HCT116 (cell line): ENCODE results near the gene SUGCT. TPM values are rescaled to one million over a fixed set of nuclear protein-coding genes. Genes with fewer than 3 reads are reported as not detected.

Experiments used
- ATAC-seq: fragments of 200-7000 bp; cut with Tn5 transposase; 2 replicates; pipeline ENCODE4 v1.9.1; 2020; ENCODE audit warnings: mild to moderate bottlenecking, moderate library complexity
- BruUV-seq: library from RNA; stranded (reverse); fragments of 400-500 nt; replicated peaks from 2 replicates; lab custom pipeline; 2021; lab: Mats Ljungman, UMichigan
- CTCF ChIA-PET: fragments of 300-600 bp; sonication (Branson Sonifier 250); formaldehyde crosslinking; loops from one replicate; lab custom pipeline; 2021; ENCODE audit warnings: antibody characterized with exemption; lab: Charles Lee
- POLR2A ChIA-PET: fragments of 300-600, 350-600 bp; sonication (Branson Sonifier 250); formaldehyde crosslinking; loops from one replicate; lab custom pipeline; 2021; ENCODE audit warnings: antibody characterized with exemption; lab: Charles Lee
- RAD21 ChIA-PET, 2 experiments: fragments of 300-600 bp; sonication (Branson Sonifier 250); formaldehyde crosslinking; loops; one replicate each; lab custom pipeline; 2023; ENCODE audit warnings: low total read pairs in 2 of 2; ENCODE audit not compliant: uncharacterized antibody in 2 of 2, unreplicated experiment in 2 of 2, low non-redundant PET in 1 of 2; lab: Charles Lee
- DNase-seq: peaks from one replicate; pipeline ENCODE4 v3.0.0-alpha.2; 2010; ENCODE audit warnings: low read depth, low spot score
- H2AFZ ChIP-seq: fragments of 200-600 bp; shearing (Covaris generic), sonication (generic); 2 replicates; pipeline ENCODE4 v1.6.1; 2017; ENCODE audit warnings: low read depth, mixed run types, mixed read lengths, antibody characterized with exemption, low read length; ENCODE audit not compliant: poor library complexity, severe bottlenecking
- H3K27ac ChIP-seq: 2 replicates; pipeline ENCODE4 v1.5.1; 2012; ENCODE audit warnings: low read depth, low read length
- H3K27me3 ChIP-seq: fragments of 200-600 bp; sonication (generic); 2 replicates; pipeline ENCODE4 v1.6.1; 2016; ENCODE audit warnings: mixed run types, low read length, mixed read lengths; ENCODE audit not compliant: insufficient read depth
- H3K36me3 ChIP-seq, 2 experiments: fragments of 200-500 bp in 1 of 2; fragments of 200-600 bp in 1 of 2; sonication (Bioruptor generic) in 1 of 2; sonication (generic) in 1 of 2; 2 replicates each; pipeline versions ENCODE4 v1.5.1 to v1.6.1; 2014 to 2016; ENCODE audit warnings: low read length in 2 of 2, inconsistent platforms in 1 of 2, mixed read lengths in 1 of 2, mixed run types in 1 of 2; ENCODE audit not compliant: insufficient read depth in 2 of 2, control insufficient read depth in 1 of 2
- H3K4me1 ChIP-seq, 2 experiments: fragments of 200-600 bp in 1 of 2; sonication (generic) in 1 of 2; 2 replicates each; pipeline versions ENCODE4 v1.5.1 to v1.6.1; 2012 to 2017; ENCODE audit warnings: low read length in 2 of 2, inconsistent platforms in 1 of 2, mild to moderate bottlenecking in 1 of 2, mixed read lengths in 1 of 2, mixed run types in 1 of 2, moderate library complexity in 1 of 2; ENCODE audit not compliant: insufficient read depth in 2 of 2, control insufficient read depth in 1 of 2
- H3K4me2 ChIP-seq: fragments of 200-600 bp; sonication (generic); 2 replicates; pipeline ENCODE4 v1.6.1; 2017; ENCODE audit warnings: mixed run types, low read length, mixed read lengths
- H3K4me3 ChIP-seq, 2 experiments: fragments of 200-600 bp in 1 of 2; sonication (generic) in 1 of 2; replicated peaks in 1 of 2; 2 replicates each; pipeline ENCODE4 v1.5.1; 2011 to 2016; ENCODE audit warnings: low read length in 2 of 2, control low read depth in 1 of 2, low read depth in 1 of 2, mild to moderate bottlenecking in 1 of 2, mixed read lengths in 1 of 2, mixed run types in 1 of 2
- H3K79me2 ChIP-seq: fragments of 200-600 bp; sonication (generic); 2 replicates; pipeline ENCODE4 v1.6.1; 2017; ENCODE audit warnings: mild to moderate bottlenecking, mixed run types, low read length, moderate library complexity, mixed read lengths; ENCODE audit not compliant: insufficient read depth
- H3K9ac ChIP-seq: fragments of 200-600 bp; sonication (generic); 2 replicates; pipeline ENCODE4 v1.6.1; 2016; ENCODE audit warnings: low read length, mixed read lengths
- H3K9me2 ChIP-seq: fragments of 200-600 bp; sonication (generic), shearing (Covaris generic); 2 replicates; pipeline ENCODE4 v1.6.1; 2017; ENCODE audit warnings: mixed run types, mild to moderate bottlenecking, moderate library complexity; ENCODE audit not compliant: insufficient read depth
- H3K9me3 ChIP-seq, 2 experiments: fragments of 200-500 bp in 1 of 2; fragments of 200-600 bp in 1 of 2; sonication (Bioruptor generic) in 1 of 2; sonication (generic) in 1 of 2; 2 replicates each; pipeline ENCODE4 v1.6.1; 2014 to 2017; ENCODE audit warnings: low read length in 2 of 2, mixed read lengths in 2 of 2, inconsistent platforms in 1 of 2, low read depth in 1 of 2, mild to moderate bottlenecking in 1 of 2, mixed run types in 1 of 2, moderate library complexity in 1 of 2; ENCODE audit not compliant: control insufficient read depth in 1 of 2, insufficient read depth in 1 of 2
- H4K20me1 ChIP-seq: fragments of 200-600 bp; sonication (generic), shearing (Covaris generic); 2 replicates; pipeline ENCODE4 v1.6.1; 2017; ENCODE audit warnings: mixed run types, mild to moderate bottlenecking, moderate library complexity; ENCODE audit not compliant: insufficient read depth
- CBX3 ChIP-seq: IDR thresholded peaks from 2 replicates; pipeline ENCODE4 v1.6.1; 2012; ENCODE audit warnings: low read depth
- CEBPB ChIP-seq: IDR thresholded peaks from 2 replicates; pipeline ENCODE4 v1.6.1; 2012; ENCODE audit warnings: low read depth
- CTCF ChIP-seq, 3 experiments: fragments of 200-600 bp in 1 of 3; sonication (generic) in 1 of 3; IDR thresholded peaks in 2 of 3; conservative IDR thresholded peaks in 1 of 3; 2 replicates each; pipeline ENCODE4 v1.5.1; 2012 to 2017; ENCODE audit warnings: low read depth in 2 of 3, low read length in 2 of 3, antibody characterized with exemption in 1 of 3, borderline replicate concordance in 1 of 3, control low read depth in 1 of 3, mild to moderate bottlenecking in 1 of 3, mixed read lengths in 1 of 3, mixed run types in 1 of 3, moderate library complexity in 1 of 3; ENCODE audit not compliant: insufficient read depth in 1 of 3
- ELF1 ChIP-seq: IDR thresholded peaks from 2 replicates; pipeline ENCODE4 v1.6.1; 2012; ENCODE audit warnings: low read depth, borderline replicate concordance
- EZH2 ChIP-seq: fragments of 200-600 bp; sonication (generic); IDR thresholded peaks from 2 replicates; pipeline ENCODE4 v1.6.1; 2017; ENCODE audit warnings: antibody characterized with exemption, mixed run types
- FOSL1 ChIP-seq: IDR thresholded peaks from 2 replicates; pipeline ENCODE4 v1.6.1; 2012; ENCODE audit warnings: low read depth
- MAX ChIP-seq: IDR thresholded peaks from 2 replicates; pipeline ENCODE4 v1.6.1; 2012
- POLR2AphosphoS5 ChIP-seq: IDR thresholded peaks from 2 replicates; pipeline ENCODE4 v1.6.1; 2011; ENCODE audit warnings: mild to moderate bottlenecking, low read depth, low read length, moderate library complexity
- RAD21 ChIP-seq: IDR thresholded peaks from 2 replicates; pipeline ENCODE4 v1.6.1; 2012; ENCODE audit warnings: low read depth, mild to moderate bottlenecking
- SIN3A ChIP-seq: IDR thresholded peaks from 2 replicates; pipeline ENCODE4 v1.6.1; 2012; ENCODE audit warnings: low read depth
- SP1 ChIP-seq: IDR thresholded peaks from 2 replicates; pipeline ENCODE4 v1.6.1; 2012; ENCODE audit warnings: low read depth
- SRF ChIP-seq: IDR thresholded peaks from 2 replicates; pipeline ENCODE4 v1.6.1; 2012; ENCODE audit warnings: low read depth
- TCF7L2 ChIP-seq: IDR thresholded peaks from 2 replicates; pipeline ENCODE4 v1.7.0; 2011; ENCODE audit warnings: borderline replicate concordance, inconsistent platforms; ENCODE audit not compliant: insufficient read depth, insufficient read length; ENCODE audit errors: extremely low read depth
- YY1 ChIP-seq: IDR thresholded peaks from 2 replicates; pipeline ENCODE4 v1.6.1; 2011; ENCODE audit warnings: low read length, low read depth, moderate library complexity, mild to moderate bottlenecking; ENCODE audit not compliant: insufficient replicate concordance; ENCODE audit errors: extremely low read depth
- ZBTB33 ChIP-seq: IDR thresholded peaks from 2 replicates; pipeline ENCODE4 v1.6.1; 2011; ENCODE audit warnings: mild to moderate bottlenecking, low read length, moderate library complexity; ENCODE audit not compliant: insufficient replicate concordance; ENCODE audit errors: extremely low read depth
- ZFX ChIP-seq: fragments of 450-650 bp; IDR thresholded peaks from 2 replicates; pipeline ENCODE4 v1.6.1; 2017
- intact Hi-C: fragments of 100-400 bp; cut with micrococcal nuclease; formaldehyde crosslinking; loops from 2 replicates; pipeline ENCODE4 v1.10.0; 2022
- total RNA-seq: library from RNA; stranded (reverse); gene quantifications from one replicate; pipeline ENCODE4 v1.2.1, GENCODE V29; 2021; ENCODE audit not compliant: unreplicated experiment

The SUGCT gene
- total RNA-seq, 1 experiment from 2014 or later, result 4.4 TPM

GRCh38 chr7:40644454-40645188 is 509.8 kb downstream of the SUGCT start:
- Histone ChIP-seq H3K4me3 (no peak overlapping the region), H4K20me1 (no peaks in the 10 kb centered on the region), H3K79me2 (no peaks in the 10 kb centered on the region), H3K27me3 (peaks cover 25% of the 10 kb centered on the region; the same call in 1 of the 2 replicates), H3K9me2 (no peaks in the 10 kb centered on the region), H3K4me2 (no peak overlapping the region), H3K36me3 (no peaks in the 10 kb centered on the region), H3K9ac (no peak overlapping the region), H3K4me1 (no peaks in the 10 kb centered on the region; a peak in 1 of 4 replicates), H3K9me3 (no peaks in the 10 kb centered on the region), H3K27ac (no peak overlapping the region), H2AFZ (no peak overlapping the region)
- TF ChIP-seq CTCF (IDR thresholded peaks at IDR 0.05 in 2 of 3, conservative IDR thresholded peaks at IDR 0.05 in 1 of 3; ENCODE audit: borderline replicate concordance in 1 of 3, insufficient read depth in 1 of 3, low read depth in 2 of 3, low read length in 2 of 3) (no peak), SRF (no peak)
- ChIA-PET RAD21 (no interaction called here), POLR2A (no interaction called here), CTCF (no interaction called here)
- DNase-seq, result no peak
- no TSS peak for BruUV-seq
- intact Hi-C loops, result no loop called here
- no peak for ATAC-seq

- Histone ChIP-seq H3K4me3 (no peak overlapping the region), H3K9ac (no peak overlapping the region), H3K27me3 (peaks cover 23% of the 10 kb centered on the region; the same call in 1 of the 2 replicates), H3K36me3 (no peaks in the 10 kb centered on the region), H4K20me1 (no peaks in the 10 kb centered on the region), H3K9me2 (no peaks in the 10 kb centered on the region), H2AFZ (no peak overlapping the region), H3K9me3 (no peaks in the 10 kb centered on the region), H3K4me1 (no peaks in the 10 kb centered on the region; a peak in 1 of 4 replicates), H3K79me2 (no peaks in the 10 kb centered on the region), H3K27ac (no peak overlapping the region), H3K4me2 (no peak overlapping the region)
- POLR2A ChIA-PET, result no interaction called here
- DNase-seq (no peak), ATAC-seq (no peak)
- RAD21 ChIA-PET, result no interaction called here
- intact Hi-C loops, result no loop called here
- no TSS peak for BruUV-seq
- CTCF ChIA-PET, result no interaction called here
- TF ChIP-seq ELF1 (no peak), ZFX (no peak), CBX3 (no peak), YY1 (no peak), SIN3A (no peak), ZBTB33 (no peak), EZH2 (no peak), CEBPB (no peak), POLR2AphosphoS5 (no peak), TCF7L2 (no peak), MAX (no peak), SP1 (no peak), FOSL1 (no peak), RAD21 (no peak)
Measured at GRCh38 chr7:40645197-40645596, 510.4 kb downstream of the SUGCT start.
